Endothelial cell of hepatic sinusoid (primary cell): Measurements from ENCODE around the gene CSF1R.
"Not testable (repeated sequence)": the region's sequence is repeated elsewhere in the genome, so short reads cannot be mapped to it uniquely, and the experiment has no call there.

ENCODE experiments used
- in situ Hi-C: cut with HindIII; loops from 2 replicates; pipeline ENCODE4 v1.10.0; 2017; ENCODE audit warnings: low sequenced_read_pairs

Gene CSF1R

DNA sequence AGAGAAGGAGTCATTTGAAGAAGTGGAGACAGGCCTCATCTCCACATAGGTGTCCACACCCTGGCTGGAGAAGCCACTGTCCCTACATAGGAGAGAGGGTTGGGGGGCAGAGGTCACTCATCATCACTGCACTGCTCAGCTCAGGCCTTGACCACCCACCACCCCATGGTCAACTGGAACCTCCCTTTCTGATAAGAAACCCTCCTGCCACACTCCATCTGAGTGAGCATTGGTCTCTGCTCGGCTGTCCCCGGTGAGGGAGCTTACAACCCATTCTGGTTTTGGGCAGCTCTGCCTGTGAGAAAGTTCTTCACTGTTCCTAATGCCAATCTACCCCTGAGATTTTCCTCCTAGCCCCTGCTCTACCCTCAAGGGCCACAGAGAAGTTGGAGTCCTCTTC is 28.8 kb downstream of the CSF1R start:
- in situ Hi-C loops: no loop called here

DNA sequence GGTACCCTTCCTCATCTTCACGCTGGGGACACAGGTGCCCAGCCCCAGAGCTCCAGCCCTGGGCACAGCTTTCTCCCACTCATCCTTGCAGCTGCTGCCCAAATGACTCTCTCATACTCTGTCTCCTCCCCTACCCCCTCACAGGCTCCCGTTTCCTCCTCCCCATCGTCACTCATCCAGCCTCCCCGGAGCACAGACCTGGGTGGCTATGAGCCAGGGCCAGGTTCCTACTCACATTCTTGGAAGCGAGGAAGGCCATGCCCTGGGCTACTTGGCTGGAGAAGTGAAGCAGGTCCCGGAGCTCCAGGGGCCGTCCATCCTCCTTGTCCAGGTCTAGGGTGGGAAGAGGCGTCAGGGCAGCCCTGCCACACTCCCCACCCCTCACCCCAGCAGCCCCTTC is 29.3 kb downstream of the CSF1R start:
- in situ Hi-C loops: no loop called here

DNA sequence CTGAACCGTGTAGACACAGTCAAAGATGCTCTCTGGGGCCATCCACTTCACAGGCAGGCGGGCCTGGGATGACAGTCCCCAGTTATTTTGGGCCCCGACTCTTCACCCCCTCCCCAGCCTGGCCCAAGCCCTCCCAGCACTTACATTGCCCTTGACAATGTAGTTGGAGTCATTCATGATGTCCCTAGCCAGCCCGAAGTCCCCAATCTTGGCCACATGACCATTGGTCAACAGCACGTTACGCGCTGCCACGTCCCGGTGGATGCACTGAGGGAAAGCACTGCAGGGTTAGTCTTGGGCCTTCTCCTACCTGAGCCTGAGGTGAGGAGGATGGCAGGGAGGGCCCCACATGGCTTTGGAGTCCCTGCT is 30.3 kb downstream of the CSF1R start:
- in situ Hi-C loops: no loop called here

DNA sequence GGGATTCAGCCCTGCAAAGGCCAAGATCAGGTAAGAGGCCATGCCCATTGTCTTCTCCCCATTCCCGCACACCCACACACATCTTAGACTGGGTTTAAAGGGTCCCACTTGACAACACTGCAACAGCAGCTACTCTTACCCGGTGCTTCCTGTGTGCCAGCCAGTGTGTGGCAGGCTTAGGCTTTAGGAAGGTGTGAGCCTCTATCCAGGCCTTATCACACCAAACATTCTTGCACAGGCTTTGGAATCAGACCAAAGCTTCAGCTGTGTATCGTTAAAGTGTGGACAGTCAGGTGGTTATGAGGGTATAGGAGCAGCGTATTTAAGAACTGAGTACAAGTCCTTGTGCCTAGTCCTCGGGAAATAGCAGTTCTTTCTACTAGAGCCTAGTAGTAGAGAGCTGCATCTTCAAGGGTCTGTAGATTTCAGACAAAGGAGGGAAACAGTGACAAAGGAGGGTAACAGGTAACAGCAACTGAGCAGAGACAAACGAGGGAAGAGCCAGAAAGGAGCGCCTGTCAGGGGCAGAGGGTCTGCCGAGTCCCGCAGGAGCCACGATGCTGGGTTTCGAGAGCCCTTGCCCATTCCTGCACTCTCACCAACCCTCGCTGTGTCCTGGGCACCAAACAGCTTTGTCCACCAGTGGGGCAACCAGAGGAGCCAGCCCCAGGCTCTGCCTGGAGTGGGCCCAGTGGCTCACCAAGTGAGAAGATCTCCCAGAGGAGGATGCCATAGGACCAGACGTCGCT is 30.9 kb downstream of the CSF1R start:
- in situ Hi-C loops: no loop called here

DNA sequence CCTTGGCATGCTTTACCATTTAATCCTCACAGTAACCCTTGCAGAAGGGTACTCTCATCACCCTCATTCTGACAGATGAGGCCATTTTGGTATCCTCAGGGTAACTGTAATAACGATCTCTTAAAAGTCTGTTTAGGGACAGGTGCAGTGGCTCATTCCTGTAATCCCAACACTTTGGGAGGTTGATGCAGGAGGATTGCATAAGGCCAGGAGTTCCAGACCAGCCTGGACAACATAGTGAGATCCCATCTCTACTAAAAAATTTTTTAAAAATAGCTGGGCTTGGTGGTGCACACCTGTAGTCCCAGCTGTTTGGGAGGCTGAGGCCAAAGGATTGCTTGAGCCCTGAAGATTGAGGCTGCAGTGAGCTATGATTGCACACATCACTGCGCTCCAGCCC is 31.8 kb downstream of the CSF1R start:
- in situ Hi-C loops: no loop called here

DNA sequence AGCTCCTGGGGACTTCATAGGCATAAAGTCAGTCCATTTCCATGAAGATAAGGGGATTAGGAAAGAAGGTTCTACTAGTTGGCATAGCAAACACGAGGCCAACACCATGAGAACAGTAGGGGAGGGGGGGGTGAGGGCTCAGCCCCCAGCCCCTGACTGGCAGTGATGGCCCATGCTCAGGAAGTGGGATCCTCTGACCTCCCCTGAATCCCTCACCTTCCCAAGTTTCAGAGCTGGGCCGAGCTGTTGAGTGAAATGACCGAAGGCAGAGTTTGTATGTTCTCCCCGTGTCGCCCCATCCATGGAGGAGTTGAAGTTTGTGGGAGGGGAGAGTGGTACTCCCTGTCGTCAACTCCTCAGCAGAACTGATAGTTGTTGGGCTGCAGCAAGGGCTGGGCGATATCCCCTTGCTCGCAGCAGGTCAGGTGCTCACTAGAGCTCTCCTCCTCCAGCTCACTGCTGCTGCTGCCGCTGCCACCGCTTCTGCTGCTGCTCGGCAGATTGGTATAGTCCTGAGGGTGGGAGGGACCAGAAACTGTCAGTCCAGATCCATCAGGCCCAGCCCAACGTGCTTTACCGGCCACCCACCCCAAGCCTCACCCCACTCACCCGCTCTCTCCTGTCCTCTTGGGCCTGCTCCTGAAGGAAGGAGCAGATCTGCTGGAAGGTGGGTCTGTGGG is 32.5 kb downstream of the CSF1R start:
- in situ Hi-C loops: no loop called here

DNA sequence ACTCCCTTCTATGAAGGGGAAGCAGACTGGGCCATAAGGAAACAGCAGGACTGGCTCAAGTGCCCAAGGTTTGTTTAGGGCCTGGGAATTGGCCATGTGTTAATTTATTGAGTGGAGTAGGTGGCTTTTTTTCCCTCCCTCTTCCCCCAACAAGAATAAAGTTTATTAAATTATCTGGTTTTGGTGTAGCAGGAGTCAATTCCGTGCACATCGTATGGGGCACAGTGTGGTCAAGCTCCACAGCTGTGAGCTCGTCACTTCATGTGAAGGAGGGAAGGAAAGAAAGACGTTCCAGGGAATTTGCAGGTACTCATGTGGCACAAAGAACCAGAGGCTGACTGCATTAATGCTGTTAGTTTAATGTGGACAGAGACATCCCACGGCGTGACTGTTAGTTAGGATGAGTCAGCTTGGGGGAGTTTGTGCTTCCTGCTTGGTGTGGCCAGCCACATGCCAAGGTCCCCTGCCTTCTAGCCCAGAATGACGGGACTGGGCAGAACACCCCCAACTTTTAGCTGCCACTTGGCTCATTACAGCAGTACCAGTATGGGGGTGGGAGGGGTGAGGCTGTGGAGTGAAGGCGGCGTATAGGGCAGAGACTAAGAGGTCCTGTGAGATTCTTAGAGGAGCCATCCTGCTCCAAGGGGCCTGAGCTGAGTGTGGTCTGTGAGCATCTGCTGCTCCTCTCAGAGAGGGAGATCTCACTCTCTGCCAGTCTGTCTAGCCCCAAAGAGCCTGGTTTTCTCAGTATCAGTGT is 33.2 kb downstream of the CSF1R start:
- in situ Hi-C loops: no loop called here

DNA sequence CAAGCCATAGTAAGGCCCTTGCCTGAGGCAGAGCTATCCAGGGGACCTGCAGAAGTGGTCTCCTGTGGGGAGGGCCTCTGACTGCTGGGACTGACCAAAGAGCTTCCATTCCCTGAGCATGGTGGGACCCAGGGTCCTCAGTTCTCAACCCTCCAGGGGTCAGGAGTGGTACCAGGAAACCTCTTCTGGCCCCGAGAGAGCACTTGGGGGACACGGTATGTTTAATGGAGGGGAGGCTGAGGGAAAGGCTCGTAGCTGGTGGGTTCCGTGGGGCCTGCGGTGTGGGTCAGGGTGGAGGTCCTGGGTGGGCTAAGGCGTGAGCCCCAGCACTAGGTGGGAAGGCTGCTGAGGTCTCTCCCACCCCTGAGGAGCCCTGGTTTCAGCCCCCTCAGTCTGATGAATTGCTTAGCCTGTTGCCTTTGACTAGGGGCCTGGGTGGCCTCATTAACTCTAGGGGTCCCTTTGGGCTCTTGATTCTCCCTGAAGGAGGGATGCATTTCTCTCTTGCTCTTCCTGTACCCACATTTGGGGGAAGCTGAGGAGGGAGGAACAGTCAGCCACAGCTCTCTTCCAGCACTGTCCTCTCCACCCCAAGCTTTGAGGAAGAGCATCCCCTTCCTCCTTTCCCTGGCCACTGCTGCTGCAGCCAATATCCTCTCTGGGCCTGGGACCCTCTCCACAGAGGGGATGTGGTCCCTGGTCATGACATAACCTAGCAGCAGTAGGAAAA is 34.0 kb downstream of the CSF1R start:
- in situ Hi-C loops: no loop called here

DNA sequence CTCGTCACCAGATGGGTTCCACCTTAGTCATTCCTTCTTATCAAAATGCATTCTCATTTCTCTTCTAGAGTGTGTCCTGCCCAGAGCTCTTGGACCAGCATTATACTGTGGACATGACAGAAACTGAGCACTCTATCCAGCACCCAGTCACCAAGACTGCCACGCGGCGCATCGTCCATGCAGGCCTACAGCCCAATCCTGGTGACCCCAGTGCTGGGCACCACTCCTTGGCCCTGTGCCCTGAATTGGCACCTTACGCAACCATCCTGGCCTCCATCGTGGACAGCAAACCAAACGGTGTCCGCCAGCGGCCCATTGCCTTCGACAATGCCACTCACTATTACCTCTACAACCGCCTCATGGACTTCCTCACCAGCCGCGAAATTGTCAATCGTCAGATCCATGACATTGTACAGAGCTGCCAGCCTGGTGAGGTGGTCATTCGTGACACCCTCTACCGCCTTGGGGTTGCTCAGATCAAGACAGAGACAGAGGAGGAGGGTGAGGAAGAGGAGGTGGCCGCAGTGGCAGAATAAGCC is 34.6 kb downstream of the CSF1R start:
- in situ Hi-C loops: no loop called here

DNA sequence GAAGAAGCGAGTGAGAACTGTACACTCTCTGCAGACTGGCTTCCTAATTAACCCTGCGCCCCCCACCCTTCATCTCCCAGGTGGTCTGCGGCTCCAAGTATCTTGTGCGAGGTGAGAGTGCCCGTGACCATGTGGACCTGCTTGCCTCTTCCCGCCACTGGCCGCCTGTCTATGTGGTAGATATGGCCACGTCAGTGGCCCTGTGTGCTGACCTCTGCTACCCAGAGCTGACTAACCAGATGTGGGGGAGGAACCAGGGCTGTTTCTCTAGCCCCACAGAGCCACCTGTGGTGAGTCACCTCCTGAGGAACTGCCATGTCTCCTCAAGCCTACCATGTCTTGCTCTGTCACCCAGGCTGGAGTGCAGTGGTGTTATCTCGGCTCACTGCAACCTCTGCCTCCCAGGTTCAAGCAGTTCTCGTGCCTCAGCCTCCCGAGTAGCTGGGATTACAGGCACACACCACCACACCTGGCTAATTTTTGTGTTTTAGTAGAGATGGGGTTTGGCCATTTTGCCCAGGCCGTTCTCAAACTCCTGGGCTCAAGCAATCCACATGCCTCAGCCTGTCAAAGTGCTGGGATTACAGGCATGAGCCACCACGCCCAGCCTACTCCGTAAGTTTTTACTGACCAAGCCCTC is 36.1 kb downstream of the CSF1R start:
- in situ Hi-C loops: not testable (repeated sequence)

DNA sequence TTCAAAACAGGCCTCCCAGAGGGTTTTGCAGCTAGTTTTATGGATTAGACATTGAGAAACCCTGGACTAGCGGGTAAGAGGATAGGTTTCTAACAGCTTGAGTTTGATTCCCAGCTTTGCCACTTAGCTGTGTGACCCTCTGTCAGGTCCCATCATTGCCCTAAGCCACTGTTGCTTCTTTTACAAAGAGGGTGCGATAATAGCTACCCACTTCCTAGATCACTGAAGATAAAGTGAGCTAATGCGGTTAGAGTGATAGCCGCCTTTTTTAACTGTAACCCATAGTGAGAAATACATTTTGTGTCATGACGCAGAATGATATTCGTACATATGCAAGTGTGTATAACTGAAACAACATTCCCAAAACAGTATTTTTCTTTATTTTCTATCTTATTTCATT is 40.3 kb downstream of the CSF1R start:
- in situ Hi-C loops: no loop called here

DNA sequence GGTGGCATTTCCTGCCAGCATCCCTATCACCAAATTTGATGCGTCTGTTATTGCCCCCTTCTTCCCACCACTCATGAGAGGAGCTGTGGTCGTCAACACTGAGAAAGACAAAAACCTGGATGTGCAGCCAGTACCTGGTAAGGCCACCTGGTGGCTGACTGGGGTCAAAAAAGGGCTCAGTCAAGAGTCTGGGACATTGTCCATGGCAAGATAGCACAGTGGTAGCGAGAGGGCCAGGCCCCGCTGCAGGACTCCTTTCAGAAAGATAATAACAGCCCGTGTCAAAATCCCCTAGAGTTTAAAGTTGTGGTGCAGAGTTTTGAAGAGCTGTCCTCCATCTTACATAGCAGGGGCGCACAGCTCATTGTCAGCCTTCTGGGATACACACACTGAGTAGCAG is 40.8 kb downstream of the CSF1R start:
- in situ Hi-C loops: no loop called here

DNA sequence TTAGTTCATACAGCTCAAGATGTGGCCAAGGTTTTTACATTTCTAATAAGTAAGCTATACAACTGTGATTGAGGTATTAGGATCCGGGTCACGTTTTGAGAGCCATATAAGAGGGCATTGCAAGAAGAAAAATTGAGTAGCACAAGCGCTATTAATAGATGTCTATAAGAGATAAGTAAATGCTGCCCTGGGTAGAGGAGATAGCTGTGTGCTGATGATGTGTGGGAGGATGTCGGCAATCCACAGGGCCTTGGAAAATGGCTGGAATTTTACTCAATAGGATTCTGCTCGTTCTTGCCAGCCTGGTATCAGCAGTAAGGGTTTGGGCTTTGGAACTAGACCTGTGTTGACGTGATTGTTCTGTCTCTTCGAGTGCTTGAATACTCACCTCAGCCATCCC is 41.6 kb downstream of the CSF1R start:
- in situ Hi-C loops: no loop called here

DNA sequence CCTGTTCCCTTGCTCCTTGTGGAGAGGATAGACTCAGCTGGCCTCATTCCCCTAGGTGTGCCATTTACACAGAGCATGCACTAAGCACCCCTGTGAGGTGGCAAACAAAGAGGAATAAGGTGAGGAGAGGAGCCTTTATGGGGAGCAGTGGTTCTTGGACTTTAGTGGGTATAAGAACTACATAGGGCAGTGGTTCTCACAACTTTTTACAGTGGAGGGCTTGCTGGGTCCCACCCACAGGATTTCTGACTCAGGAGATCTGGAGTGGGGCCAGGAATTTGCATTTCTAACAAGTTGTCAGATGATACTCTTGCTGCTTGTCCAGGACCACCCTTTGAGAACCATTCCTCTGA is 42.0 kb downstream of the CSF1R start:
- in situ Hi-C loops: no loop called here

DNA sequence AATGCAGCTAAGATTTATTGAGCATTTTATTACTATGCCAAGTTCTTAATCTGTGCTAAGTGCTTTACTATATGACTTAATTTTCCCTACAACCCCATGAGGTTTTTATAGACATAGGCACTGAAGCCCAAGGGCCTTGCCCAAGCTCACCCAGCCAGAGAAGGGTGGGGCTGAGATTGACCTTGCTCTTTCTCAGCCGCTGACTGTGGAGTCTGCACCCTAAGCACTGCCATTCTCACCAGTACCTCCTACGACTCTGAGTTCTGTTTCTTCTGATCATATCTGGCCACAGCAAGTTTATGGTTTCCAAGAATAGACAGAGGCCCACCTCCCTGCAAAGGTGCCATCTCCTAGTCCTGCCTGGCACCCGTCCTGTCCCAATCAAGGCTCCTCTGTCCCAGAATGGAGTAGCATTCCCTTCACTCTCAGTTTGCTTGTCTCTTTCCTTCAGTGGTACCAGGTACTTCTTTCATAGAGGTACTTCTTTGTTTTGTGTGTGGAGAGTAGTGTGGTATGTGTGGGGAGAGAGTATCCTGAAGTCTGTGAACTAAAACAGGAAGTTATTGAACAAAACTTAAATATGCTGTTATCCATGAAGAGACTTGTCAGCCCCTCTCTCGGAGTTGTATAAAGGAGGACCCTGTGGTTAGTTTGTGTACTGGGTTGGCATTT is 42.6 kb downstream of the CSF1R start:
- in situ Hi-C loops: no loop called here

DNA sequence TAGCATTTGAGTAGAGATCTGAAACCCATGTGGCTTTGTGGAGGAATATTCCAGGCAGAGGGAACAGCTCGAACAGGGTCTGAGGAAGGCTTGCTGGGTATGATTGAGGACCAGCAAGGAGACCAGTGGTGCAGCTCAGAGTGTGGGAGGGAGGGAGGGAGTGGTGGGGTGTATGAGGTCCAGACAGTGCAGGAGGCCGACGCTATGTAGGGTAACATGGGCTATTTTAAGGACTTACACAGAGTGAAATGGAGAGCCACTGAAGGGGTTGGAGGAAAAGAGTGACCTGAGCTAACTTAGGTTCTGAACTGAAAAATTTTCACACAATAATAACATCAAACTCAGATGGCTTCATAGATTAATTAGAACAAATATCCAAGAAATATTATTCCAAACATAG is 43.9 kb downstream of the CSF1R start:
- in situ Hi-C loops: no loop called here

DNA sequence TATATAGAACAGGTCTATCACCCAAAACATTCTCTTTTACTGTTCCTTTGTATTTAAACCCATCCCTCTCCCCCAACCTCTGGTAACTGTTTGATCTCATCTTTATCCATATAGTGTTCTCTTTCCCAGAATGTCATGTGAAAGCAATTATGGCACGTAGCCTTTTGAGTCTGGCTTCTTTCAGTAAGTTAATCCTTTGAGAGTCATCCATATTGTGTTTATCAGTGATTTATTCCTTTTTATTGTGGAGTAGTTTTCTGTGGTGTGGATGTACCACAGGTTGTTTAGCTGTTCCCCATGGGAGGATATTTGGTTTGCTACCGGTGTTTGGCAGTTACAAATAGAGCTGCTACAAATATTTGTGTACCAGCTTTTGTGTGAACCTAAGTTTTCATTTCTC is 47.8 kb downstream of the CSF1R start:
- in situ Hi-C loops: no loop called here

DNA sequence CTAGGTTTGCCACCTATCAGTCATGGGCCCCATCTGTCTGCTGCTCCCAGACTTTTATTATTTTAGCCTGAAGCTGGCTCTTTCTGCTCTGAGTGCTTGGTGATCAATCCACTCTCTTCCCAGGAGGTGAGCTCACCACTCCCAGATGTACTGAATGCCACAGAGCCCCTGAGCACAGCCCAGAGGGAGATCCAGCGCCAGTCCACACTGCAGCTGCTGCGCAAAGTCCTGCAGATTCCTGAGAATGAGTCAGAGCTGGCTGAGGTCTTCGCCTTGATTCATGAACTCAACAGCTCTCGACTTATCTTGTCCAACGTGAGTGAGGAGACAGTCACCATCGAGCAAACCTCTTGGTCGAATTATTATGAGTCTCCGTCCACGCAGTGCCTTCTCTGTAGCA is 49.8 kb downstream of the CSF1R start:
- in situ Hi-C loops: no loop called here

DNA sequence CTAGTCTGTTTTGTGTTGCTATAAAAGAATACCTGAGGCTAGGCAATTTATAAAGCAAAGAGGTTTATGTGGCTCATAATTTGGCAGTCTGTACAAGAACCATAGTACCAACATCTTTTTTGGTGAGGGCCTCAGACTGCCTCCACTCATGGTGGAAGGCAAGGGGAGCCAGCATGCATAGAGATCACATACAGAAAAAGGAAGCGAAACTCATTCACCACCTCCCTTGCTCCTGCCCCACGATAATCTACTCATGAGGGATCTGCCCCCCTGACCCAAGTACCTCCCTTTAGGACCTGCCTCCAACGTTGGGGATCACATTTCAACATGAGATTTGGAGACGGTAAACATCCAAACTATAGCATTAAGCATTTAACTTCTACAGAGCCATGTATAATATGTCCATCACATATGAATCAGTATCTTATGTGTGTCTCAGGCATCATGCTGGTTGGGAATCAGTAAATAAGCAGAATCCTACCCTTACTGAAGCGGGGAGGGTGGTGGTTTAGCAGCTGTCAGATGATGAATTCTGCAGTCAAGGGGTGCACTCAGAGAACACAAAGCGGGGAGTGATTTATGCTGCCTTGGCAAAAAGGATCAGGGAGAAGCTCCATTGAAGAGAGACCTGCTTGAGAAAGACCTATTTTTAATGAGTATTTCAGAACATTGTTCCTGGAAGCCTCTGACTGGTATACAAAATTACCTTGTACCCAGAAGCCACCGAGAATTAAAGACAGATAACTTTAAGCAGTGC is 51.0 kb downstream of the CSF1R start:
- in situ Hi-C loops: no loop called here

DNA sequence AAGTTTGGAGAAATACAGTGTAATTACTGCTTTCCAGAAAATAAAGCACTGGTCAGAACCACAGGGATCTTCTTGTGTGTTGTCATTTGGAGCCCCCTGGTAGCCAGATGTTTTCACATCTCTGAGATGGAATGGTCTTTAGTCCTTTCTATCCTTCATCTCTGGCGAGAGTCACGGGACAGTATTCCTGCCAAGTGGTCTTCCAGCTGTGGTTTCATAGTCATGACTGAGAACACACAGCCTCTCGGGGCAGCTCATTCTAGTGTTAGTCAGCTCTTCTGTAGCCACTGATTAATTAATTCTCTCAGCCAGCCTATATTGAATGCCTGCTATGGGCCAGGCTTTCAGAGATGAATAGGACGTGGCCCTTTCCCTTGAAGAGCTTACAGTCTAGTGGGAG is 51.7 kb downstream of the CSF1R start:
- in situ Hi-C loops: no loop called here
